Body of pancreas (tissue), 4 donors: ENCODE measurements around the gene HES1.

Experiments used
- CTCF ChIP-seq, 7 experiments: fragments of 450-650 bp in 4 of 7; fragments of 200-600 bp in 3 of 7; sonication (generic) in 3 of 7; IDR thresholded peaks; one replicate each; pipeline ENCODE4 v1.5.1; 2016 to 2019; ENCODE audit warnings: antibody characterized with exemption in 7 of 7
- POLR2A ChIP-seq, 3 donors: fragments of 450-650 bp; IDR thresholded peaks; one replicate each; pipeline ENCODE4 v1.6.1; 2016; ENCODE audit warnings: antibody characterized with exemption in 3 of 3, mild to moderate bottlenecking in 2 of 3

- no peak for TF ChIP-seq CTCF (IDR thresholded peaks at IDR 0.05)
- no peak for TF ChIP-seq POLR2A (IDR thresholded peaks at IDR 0.05)
Measured at GRCh38 chr3:194180570-194180969, 44.6 kb downstream of the HES1 start.
